ENCODE measurements around the gene ATP13A1.
A peak's percentile ranks its signal among the peaks of the same experiment; 100 is the strongest.

The ATP13A1 gene

DNA sequence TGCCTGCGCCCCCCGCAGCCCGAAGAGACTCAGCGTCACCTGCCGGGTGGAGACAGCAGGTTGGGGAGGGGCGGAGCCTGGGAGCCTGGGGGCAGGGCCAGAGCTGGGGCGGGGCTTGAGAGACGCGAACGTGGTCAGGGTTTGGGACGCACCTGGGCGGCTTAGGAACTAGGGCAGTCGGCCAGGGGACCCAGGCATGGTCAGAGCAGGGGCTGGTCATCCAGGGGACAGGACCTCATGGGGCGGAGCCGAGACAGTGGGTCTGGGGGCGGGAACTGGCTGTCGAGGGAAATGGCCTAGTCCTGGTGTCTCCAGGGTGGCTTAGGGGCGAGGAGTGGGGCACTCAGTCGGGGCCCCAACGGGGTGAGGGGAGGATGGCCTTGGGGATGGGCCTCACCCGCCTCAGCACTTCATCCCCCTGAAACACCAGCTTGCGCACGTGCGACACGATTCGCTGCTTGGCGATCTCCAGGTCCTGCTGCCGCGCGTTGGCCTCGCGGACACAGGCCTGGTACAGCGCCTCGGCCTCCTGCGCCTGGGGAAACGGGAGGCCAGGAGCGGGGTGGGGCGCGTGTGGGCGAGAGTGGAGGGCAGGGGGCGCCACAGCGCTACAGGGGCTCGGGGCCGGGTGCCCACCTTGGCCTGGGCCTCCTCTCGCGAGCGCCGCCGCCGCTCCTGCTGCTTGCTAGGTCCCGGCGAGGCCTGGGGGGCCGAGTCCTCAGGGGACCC lies 25.8 kb downstream of the ATP13A1 start:
- Histone ChIP-seq H3K4me3 (ENCODE audit: low read depth, low read length) (no peak overlapping the region), H3K4me1 (peaks cover 9% of the 10 kb centered on the region), H3K9ac (no peak overlapping the region), H3K36me3 (ENCODE audit: control insufficient read depth, insufficient read depth, low read length) (no peaks in the 10 kb centered on the region), H3K4me2 (ENCODE audit: low read length) (peak overlapping the region; percentile 31), H2AFZ (peak overlapping the region; percentile 90), H3K9me3 (ENCODE audit: control insufficient read depth, low read length) (no peaks in the 10 kb centered on the region), H3K27ac (no peak overlapping the region), H3K27me3 (ENCODE audit: control insufficient read depth, insufficient read depth, low read length) (no peaks in the 10 kb centered on the region), H3K79me2 (no peaks in the 10 kb centered on the region)
- TF ChIP-seq, protein P1, sequence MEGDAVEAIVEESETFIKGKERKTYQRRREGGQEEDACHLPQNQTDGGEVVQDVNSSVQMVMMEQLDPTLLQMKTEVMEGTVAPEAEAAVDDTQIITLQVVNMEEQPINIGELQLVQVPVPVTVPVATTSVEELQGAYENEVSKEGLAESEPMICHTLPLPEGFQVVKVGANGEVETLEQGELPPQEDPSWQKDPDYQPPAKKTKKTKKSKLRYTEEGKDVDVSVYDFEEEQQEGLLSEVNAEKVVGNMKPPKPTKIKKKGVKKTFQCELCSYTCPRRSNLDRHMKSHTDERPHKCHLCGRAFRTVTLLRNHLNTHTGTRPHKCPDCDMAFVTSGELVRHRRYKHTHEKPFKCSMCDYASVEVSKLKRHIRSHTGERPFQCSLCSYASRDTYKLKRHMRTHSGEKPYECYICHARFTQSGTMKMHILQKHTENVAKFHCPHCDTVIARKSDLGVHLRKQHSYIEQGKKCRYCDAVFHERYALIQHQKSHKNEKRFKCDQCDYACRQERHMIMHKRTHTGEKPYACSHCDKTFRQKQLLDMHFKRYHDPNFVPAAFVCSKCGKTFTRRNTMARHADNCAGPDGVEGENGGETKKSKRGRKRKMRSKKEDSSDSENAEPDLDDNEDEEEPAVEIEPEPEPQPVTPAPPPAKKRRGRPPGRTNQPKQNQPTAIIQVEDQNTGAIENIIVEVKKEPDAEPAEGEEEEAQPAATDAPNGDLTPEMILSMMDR (IDR thresholded peaks at IDR 0.05) = no peak

DNA sequence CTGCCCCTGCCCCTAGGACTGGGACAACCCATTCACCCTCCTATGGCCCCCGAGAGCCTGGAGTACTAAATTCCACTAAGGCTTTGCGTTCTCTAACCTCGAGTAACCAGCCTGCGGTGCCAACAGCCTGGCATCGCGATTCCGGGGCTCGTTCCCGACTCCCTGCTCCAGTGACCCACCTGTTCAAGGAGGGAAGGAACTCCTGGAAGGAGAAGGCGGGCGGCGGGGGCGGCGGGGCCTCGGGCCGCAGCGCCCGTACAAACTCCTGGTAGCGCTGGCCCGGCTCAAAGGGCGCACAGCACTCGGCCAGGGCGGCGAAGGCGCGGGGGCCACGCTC lies 26.3 kb downstream of the ATP13A1 start:
- TF ChIP-seq, protein P1 (IDR thresholded peaks at IDR 0.05) = no peak
- H3K4me3 ChIP-seq (ENCODE audit: low read depth, low read length) = no peak overlapping the region
- H3K79me2 ChIP-seq = no peaks in the 10 kb centered on the region
- no peaks in the 10 kb centered on the region for H3K27me3 ChIP-seq (ENCODE audit: control insufficient read depth, insufficient read depth, low read length)
- H3K9ac ChIP-seq = no peak overlapping the region
- peaks cover 9% of the 10 kb centered on the region for H3K4me1 ChIP-seq
- peak overlapping the region; percentile 90 for H2AFZ ChIP-seq
- H3K36me3 ChIP-seq (ENCODE audit: control insufficient read depth, insufficient read depth, low read length) = no peaks in the 10 kb centered on the region
- H3K27ac ChIP-seq = peak overlapping the region; percentile 56
- no peaks in the 10 kb centered on the region for H3K9me3 ChIP-seq (ENCODE audit: control insufficient read depth, low read length)
- peak overlapping the region; percentile 31 for H3K4me2 ChIP-seq (ENCODE audit: low read length)

DNA sequence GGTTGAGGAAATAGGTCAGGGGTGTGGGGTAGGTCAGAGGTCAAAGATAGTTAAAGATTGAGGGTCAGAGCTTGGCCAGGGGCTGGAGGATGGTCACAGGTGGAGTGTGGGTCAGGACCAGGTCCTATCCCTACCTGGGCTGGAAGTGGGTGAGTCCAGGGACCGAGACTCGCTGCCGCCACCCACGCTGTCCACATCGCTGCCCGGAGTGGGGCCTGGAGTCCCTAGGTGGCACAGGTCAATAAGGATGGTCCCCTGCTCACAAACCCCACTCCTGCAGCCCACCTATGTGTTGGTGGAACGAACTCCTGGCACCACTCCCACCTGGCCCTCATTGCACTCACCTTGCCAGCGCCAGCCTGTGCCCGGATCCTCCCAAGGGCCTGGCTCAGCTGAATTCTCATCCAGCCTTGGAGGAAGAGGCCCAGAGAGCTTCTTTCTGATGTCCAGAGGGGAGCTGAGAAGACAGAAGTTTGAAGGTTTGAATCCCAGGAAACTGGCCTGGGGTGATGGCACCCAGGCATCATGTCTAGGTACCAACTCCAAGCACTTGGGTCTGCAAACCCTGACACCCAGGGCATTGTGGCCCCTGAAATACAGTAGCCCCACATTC lies 26.8 kb downstream of the ATP13A1 start:
- no peaks in the 10 kb centered on the region for H3K79me2 ChIP-seq
- H3K27me3 ChIP-seq (ENCODE audit: control insufficient read depth, insufficient read depth, low read length) = no peaks in the 10 kb centered on the region
- H3K27ac ChIP-seq = peak overlapping the region; percentile 56
- H3K9me3 ChIP-seq (ENCODE audit: control insufficient read depth, low read length) = no peaks in the 10 kb centered on the region
- H3K36me3 ChIP-seq (ENCODE audit: control insufficient read depth, insufficient read depth, low read length) = no peaks in the 10 kb centered on the region
- H3K4me1 ChIP-seq = peaks cover 9% of the 10 kb centered on the region
- TF ChIP-seq, protein P1 (IDR thresholded peaks at IDR 0.05) = no peak
- peak overlapping the region; percentile 31 for H3K4me2 ChIP-seq (ENCODE audit: low read length)
- no peak overlapping the region for H3K9ac ChIP-seq
- no peak overlapping the region for H3K4me3 ChIP-seq (ENCODE audit: low read depth, low read length)
- peak overlapping the region; percentile 90 for H2AFZ ChIP-seq

DNA sequence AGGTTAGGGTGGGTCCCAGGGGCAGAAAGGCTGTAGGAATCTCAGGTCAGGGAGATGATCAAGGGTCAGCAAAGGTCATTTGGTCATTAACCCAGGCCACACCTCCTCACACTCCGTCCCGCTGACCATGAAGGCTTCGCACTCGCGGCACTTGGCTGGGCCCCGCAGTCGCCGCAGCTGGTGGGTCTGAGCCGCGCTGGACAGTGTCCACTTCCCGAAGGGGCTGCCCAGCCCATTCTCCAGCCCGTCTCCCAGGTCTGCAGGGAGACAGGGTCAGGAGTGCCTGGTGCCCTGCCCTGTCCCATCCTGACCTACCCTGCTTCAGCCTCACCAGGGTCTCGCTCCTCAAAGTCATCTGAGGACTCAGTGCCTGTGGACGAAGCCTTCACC lies 28.2 kb downstream of the ATP13A1 start:
- Histone ChIP-seq H3K4me3 (ENCODE audit: low read depth, low read length) (no peak overlapping the region), H3K36me3 (ENCODE audit: control insufficient read depth, insufficient read depth, low read length) (no peaks in the 10 kb centered on the region), H2AFZ (no peak overlapping the region), H3K27ac (no peak overlapping the region), H3K79me2 (no peaks in the 10 kb centered on the region), H3K27me3 (ENCODE audit: control insufficient read depth, insufficient read depth, low read length) (no peaks in the 10 kb centered on the region), H3K9me3 (ENCODE audit: control insufficient read depth, low read length) (no peaks in the 10 kb centered on the region), H3K4me2 (ENCODE audit: low read length) (no peak overlapping the region), H3K9ac (no peak overlapping the region), H3K4me1 (peaks cover 9% of the 10 kb centered on the region)
- TF ChIP-seq, protein P1 (IDR thresholded peaks at IDR 0.05) = no peak

All from parathyroid adenoma (tissue), 2 donors.